Testis (tissue), 2 donors: ENCODE data around the gene BBLN.

Source experiments
- POLR2A ChIP-seq: fragments of 450-650 bp; IDR thresholded peaks from one replicate; pipeline ENCODE4 v1.6.1; 2017; ENCODE audit warnings: antibody characterized with exemption, mild to moderate bottlenecking, moderate library complexity
- TF ChIP-seq, protein P1 (sequence below), 3 experiments: fragments of 450-650 bp in 2 of 3; fragments of 200-600 bp in 1 of 3; sonication (generic) in 1 of 3; IDR thresholded peaks; one replicate each; pipeline ENCODE4 v1.5.1; 2016 to 2019; ENCODE audit warnings: antibody characterized with exemption in 3 of 3, mild to moderate bottlenecking in 2 of 3, moderate library complexity in 1 of 3

DNA sequence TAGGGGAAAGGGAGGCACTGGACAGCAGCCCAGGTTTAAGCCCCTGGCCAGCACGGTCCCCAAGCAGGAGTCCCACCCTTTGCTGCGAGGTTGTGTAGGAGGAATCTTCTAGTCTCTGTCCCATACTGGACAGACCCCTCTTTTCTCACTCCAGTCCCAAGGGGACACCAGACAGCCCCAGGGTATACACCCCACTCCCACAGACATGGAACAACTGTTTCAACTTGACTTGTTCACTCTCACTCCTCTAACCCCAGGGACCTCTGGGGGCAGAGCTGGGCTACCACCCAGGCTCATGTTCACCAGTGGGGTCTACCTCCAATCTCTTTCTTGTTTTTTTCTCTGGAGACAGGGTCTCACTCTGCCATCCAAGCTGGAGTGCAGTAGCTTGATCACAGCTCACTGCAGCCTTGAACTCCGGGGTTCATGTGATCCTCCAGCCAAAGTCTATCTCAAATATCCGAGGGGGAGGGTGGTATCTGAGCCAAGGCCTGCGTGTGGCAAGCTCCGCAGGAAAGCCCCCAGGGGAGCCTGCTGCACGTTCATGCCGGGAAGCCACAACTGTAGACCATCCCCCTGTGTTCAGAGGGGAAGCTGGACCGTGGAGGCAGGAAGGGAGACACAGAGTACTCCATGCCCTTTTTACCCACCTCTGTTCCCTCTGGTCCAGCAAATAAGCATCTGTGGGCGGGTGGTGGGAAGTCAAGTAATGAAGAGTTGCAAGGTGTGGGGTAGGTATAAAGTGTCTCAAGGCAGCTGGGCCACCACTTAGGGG lies 34.3 kb upstream of the BBLN start:
- TF ChIP-seq, protein P1, sequence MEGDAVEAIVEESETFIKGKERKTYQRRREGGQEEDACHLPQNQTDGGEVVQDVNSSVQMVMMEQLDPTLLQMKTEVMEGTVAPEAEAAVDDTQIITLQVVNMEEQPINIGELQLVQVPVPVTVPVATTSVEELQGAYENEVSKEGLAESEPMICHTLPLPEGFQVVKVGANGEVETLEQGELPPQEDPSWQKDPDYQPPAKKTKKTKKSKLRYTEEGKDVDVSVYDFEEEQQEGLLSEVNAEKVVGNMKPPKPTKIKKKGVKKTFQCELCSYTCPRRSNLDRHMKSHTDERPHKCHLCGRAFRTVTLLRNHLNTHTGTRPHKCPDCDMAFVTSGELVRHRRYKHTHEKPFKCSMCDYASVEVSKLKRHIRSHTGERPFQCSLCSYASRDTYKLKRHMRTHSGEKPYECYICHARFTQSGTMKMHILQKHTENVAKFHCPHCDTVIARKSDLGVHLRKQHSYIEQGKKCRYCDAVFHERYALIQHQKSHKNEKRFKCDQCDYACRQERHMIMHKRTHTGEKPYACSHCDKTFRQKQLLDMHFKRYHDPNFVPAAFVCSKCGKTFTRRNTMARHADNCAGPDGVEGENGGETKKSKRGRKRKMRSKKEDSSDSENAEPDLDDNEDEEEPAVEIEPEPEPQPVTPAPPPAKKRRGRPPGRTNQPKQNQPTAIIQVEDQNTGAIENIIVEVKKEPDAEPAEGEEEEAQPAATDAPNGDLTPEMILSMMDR (IDR thresholded peaks at IDR 0.05) = no peak
- no peak for TF ChIP-seq POLR2A
